Measurements from ENCODE around the gene VIL1.

DNA sequence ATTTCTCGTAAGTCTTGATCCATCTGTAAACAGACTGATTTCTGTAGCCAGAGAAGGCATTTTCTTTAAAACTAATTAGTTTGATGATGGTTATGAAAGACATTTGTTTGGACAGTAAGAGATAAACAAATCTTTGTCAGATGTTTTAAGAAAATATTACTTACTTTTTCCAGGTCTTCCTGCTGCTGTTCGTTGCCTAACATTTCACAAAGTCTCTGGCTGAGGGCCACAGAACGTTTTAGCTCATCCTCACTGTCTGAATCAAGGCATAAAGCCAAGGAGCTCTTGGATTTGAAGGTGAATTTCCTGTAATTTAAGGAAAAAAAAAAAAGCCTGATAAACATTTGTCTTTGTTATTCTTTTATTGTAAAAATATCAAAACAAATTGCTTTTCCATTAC, 57.8 kb downstream of the VIL1 start:
- TF ChIP-seq EZH2 (conservative IDR thresholded peaks at IDR 0.05; ENCODE audit: low read depth, low read length) (no peak), ATF7 (IDR thresholded peaks at IDR 0.05) (no peak), ATF7 (CRISPR knock-in tag; IDR thresholded peaks at IDR 0.05) (no peak), BRF2 (CRISPR knock-in tag; IDR thresholded peaks at IDR 0.05) (no peak), PCBP2 (optimal IDR thresholded peaks at IDR 0.05; ENCODE audit: low read depth, low read length, poor library complexity, severe bottlenecking) (no peak)

All from HepG2 (cell line).